Tibial nerve (tissue), 4 donors: Measurements from ENCODE around the gene ABCA7. TPM values are rescaled to one million over a fixed set of nuclear protein-coding genes. Genes with fewer than 3 reads are reported as not detected.

ENCODE experiments used
- DNase-seq, 2 donors: peaks; one replicate each; pipeline ENCODE4 v3.0.0-alpha.2; 2019; ENCODE audit warnings: low spot score in 2 of 2
- H3K27ac ChIP-seq, 4 donors: fragments of 200-600 bp; sonication (generic) in 3 of 4; one replicate each; pipeline ENCODE4 v1.5.1; 2017 to 2019; ENCODE audit warnings: mild to moderate bottlenecking in 1 of 4
- H3K27me3 ChIP-seq, 2 donors: fragments of 200-600 bp; sonication (generic) in 1 of 2; one replicate each; pipeline versions ENCODE4 v1.5.1 to v1.6.0; 2017 to 2019
- H3K36me3 ChIP-seq, 3 donors: fragments of 200-600 bp; sonication (generic); one replicate each; pipeline ENCODE4 v1.5.1; 2018 to 2019
- H3K4me1 ChIP-seq, 4 donors: fragments of 200-600 bp; sonication (generic) in 3 of 4; one replicate each; pipeline ENCODE4 v1.5.1; 2017 to 2019
- H3K4me3 ChIP-seq, 4 donors: fragments of 200-600 bp; sonication (generic) in 3 of 4; one replicate each; pipeline ENCODE4 v1.5.1; 2017 to 2019; ENCODE audit warnings: mild to moderate bottlenecking in 1 of 4, moderate library complexity in 1 of 4
- H3K9me3 ChIP-seq, 4 donors: fragments of 200-600 bp; sonication (generic) in 3 of 4; one replicate each; pipeline ENCODE4 v1.5.1; 2017 to 2019
- EP300 ChIP-seq, 2 donors: sonication (generic); formaldehyde crosslinking; IDR thresholded peaks; one replicate each; pipeline ENCODE4 v1.6.1; 2017; ENCODE audit warnings: antibody characterized with exemption in 2 of 2, mild to moderate bottlenecking in 1 of 2
- POLR2A ChIP-seq, 2 donors: fragments of 450-650 bp; IDR thresholded peaks; one replicate each; pipeline ENCODE4 v1.6.1; 2017; ENCODE audit warnings: antibody characterized with exemption in 2 of 2, mild to moderate bottlenecking in 2 of 2, moderate library complexity in 2 of 2
- WGBS, 2 donors: methylation state at CpG; one replicate each; pipeline ENCODE4 v1.1.5; 2018; 5-methylcytosine and 5-hydroxymethylcytosine counted together
- total RNA-seq, 4 donors: library from RNA; depleted of rRNA; stranded (reverse); fragments of >200 nt; gene quantifications; one replicate each; pipeline ENCODE4 v1.1.0, GENCODE V29; 2016
- TF ChIP-seq, protein P1 (sequence below), 5 experiments: fragments of 200-600 bp in 3 of 5; fragments of 450-650 bp in 2 of 5; sonication (generic) in 3 of 5; IDR thresholded peaks; one replicate each; pipeline ENCODE4 v1.5.1; 2016 to 2019; ENCODE audit warnings: antibody characterized with exemption in 5 of 5, mild to moderate bottlenecking in 3 of 5, moderate library complexity in 2 of 5

The ABCA7 gene
- total RNA-seq, 4 donors from 2014 or later, result 9.6 to 25.8 (median 13.7) TPM

DNA sequence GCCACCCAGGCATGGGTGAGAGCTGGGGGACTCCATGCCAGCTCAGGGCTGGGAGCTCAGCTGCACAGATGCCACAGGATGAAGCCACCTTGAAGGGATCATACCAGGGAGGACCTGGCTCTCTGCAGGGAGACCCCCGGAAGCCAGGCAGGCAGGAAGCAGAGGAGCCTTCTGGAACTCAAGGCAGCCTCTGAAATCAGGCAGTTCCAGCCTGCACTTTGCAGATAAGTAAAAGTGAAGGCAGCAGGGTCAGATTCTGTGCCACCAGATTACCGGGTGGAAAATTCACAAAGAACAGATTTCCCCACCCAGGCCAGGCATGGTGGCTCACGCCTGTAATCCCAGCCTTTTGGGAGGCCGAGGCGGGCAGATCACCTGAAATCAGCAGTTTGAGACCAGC, 21.5 kb upstream of the ABCA7 start:
- peaks cover 0 to 92% (median 61%) of the 10 kb centered on the region in 4 donors for H3K4me1 ChIP-seq
- 78 to 80% methylated on average over 5 of the region's 5 CpGs for WGBS, 2 donors

DNA sequence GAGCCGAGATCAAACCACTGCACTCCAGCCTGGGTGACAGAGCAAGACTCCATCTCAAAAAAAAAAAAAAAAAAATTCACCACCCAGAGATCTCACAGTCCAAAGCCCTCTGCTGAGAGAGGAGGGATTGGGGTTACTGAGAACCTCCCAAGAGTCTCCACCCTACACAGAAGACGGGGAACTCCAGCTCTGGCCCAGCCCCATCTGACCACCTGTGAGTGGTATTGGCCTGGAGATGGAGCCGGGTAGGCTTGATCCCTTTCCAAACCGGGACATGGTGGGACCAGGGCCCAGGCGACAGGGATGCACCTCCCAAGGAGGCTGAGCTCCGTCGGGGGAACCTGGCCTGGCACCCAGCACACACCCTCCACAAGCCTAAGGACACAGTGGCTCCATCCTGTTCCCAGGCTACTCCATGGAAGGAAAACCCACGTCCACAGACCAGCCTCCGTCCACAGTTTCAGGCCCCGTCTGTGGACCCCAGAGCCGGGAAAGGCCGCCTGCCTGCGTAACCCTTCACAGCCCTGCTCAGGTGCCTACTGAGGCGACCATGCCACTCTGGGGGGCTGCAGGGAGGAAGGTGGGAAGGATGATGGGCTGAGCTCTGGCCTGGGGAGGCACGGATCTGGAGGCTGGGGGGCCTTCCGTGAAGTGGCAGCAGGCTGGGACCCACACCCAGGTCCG, 20.8 kb upstream of the ABCA7 start:
- peak overlapping the region in 3 of 4 donors; percentile 69 to 95 (median 84) for H3K4me3 ChIP-seq
- TF ChIP-seq, protein P1, sequence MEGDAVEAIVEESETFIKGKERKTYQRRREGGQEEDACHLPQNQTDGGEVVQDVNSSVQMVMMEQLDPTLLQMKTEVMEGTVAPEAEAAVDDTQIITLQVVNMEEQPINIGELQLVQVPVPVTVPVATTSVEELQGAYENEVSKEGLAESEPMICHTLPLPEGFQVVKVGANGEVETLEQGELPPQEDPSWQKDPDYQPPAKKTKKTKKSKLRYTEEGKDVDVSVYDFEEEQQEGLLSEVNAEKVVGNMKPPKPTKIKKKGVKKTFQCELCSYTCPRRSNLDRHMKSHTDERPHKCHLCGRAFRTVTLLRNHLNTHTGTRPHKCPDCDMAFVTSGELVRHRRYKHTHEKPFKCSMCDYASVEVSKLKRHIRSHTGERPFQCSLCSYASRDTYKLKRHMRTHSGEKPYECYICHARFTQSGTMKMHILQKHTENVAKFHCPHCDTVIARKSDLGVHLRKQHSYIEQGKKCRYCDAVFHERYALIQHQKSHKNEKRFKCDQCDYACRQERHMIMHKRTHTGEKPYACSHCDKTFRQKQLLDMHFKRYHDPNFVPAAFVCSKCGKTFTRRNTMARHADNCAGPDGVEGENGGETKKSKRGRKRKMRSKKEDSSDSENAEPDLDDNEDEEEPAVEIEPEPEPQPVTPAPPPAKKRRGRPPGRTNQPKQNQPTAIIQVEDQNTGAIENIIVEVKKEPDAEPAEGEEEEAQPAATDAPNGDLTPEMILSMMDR (IDR thresholded peaks at IDR 0.05), result no peak
- TF ChIP-seq EP300 (IDR thresholded peaks at IDR 0.05) (no peak), POLR2A (IDR thresholded peaks at IDR 0.05) (no peak)
- peak overlapping the region in 3 of 4 donors; percentile 47 to 96 (median 96) for H3K27ac ChIP-seq
- H3K27me3 ChIP-seq, result no peaks in the 10 kb centered on the region
- DNase-seq, result no peak
- peaks cover 0 to 85% (median 61%) of the 10 kb centered on the region in 4 donors for H3K4me1 ChIP-seq
- WGBS, 2 donors, result 36 to 40% methylated on average over 6 to 17 of the region's 17 CpGs
- peaks cover 0 to 7% (median 0%) of the 10 kb centered on the region in 3 donors for H3K36me3 ChIP-seq
- no peaks in the 10 kb centered on the region for H3K9me3 ChIP-seq

More for the DNA sequence above, 21.5 kb upstream of the ABCA7 start:
- H3K4me3 ChIP-seq, result no peak overlapping the region
- H3K27ac ChIP-seq, result peak overlapping the region in 1 of 4 donors; percentile 79
- H3K36me3 ChIP-seq, result peaks cover 0 to 14% (median 1%) of the 10 kb centered on the region in 3 donors
- no peak for DNase-seq
- no peaks in the 10 kb centered on the region for H3K27me3 ChIP-seq
- TF ChIP-seq POLR2A (IDR thresholded peaks at IDR 0.05) (no peak), EP300 (IDR thresholded peaks at IDR 0.05) (no peak)
- TF ChIP-seq, protein P1 (IDR thresholded peaks at IDR 0.05), result no peak
- no peaks in the 10 kb centered on the region for H3K9me3 ChIP-seq

DNA sequence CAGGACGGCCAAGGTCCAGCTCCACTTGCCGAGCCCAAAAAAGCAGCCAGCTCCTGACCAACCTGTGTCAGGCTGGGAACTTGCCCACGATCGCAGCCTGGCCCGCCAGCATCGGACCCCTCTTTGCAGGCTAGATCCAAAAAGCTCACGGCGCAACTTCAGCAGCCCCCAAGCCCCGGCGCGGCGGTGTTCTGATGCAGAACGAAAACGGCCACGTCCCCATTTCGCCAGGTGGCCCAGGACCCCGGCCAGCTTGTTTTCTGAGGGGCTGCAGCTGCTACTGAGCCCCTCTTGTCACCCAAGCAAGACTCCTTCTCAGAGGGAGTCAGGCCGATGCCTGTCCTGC, 20.3 kb upstream of the ABCA7 start:
- Histone ChIP-seq H3K27ac (peak overlapping the region; percentile 47 to 96 (median 93)), H3K9me3 (no peaks in the 10 kb centered on the region), H3K36me3 (peaks cover 0 to 2% (median 0%) of the 10 kb centered on the region in 3 donors), H3K4me1 (peaks cover 0 to 80% (median 61%) of the 10 kb centered on the region in 4 donors), H3K4me3 (peak overlapping the region; percentile 69 to 98 (median 90)), H3K27me3 (no peaks in the 10 kb centered on the region)
- no peak for DNase-seq
- TF ChIP-seq EP300 (IDR thresholded peaks at IDR 0.05) (no peak), POLR2A (IDR thresholded peaks at IDR 0.05) (no peak)
- TF ChIP-seq, protein P1 (IDR thresholded peaks at IDR 0.05), result no peak
- 69 to 77% methylated on average over 11 to 13 of the region's 18 CpGs for WGBS, 2 donors

DNA sequence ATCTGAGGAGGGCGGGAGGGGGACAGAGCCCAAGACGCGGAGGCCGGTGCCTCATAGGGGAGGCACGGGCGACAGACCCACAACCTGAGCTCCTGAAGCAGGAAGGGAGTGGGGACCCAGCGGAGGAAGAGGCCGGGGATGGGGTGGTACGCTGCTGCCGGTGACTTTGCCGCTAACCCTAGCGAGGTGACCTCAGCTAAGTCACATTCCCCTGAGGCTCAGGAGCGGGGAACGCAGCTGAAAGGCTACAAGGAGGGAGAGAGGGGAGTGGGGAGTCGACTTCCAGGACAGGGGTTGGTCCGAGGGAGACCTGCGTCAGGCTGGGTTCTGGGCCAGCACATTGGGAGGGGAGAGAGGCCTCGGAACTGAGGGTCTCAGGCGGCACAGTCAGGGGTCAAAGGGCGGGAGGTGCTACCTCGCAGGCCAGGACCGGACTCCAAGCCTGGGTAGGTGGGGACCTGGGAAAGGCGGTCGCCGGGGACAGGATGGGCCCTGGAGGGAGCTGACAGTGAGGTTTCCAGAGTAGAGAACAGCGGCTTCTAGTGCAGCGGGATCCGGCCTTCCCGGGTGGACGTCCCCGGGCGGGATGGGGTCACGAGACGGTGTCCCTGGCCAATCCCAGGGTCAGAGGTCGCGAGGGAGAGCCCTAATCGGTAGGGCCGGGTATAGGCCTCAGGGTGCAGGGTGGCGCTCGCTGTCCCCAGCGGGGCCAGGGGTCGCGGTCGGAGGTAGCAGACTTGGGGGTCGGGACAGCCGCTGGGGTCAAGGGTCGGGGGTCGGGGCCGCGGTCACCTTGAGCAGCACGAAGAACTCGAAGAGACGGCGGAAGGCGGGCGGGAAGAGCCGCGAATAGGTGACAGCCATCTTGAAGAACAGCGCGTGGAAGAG, 19.7 kb upstream of the ABCA7 start:
- peak overlapping the region; percentile 90 to 96 (median 94) for H3K27ac ChIP-seq
- H3K4me1 ChIP-seq, result peaks cover 0 to 73% (median 56%) of the 10 kb centered on the region in 4 donors
- TF ChIP-seq EP300 (IDR thresholded peaks at IDR 0.05) (no peak), POLR2A (IDR thresholded peaks at IDR 0.05) (no peak)
- TF ChIP-seq, protein P1 (IDR thresholded peaks at IDR 0.05), result no peak
- 2% methylated on average over 31 to 60 of the region's 60 CpGs for WGBS, 2 donors
- no peaks in the 10 kb centered on the region for H3K9me3 ChIP-seq
- no peak for DNase-seq
- no peaks in the 10 kb centered on the region for H3K36me3 ChIP-seq
- peak overlapping the region; percentile 69 to 98 (median 90) for H3K4me3 ChIP-seq
- H3K27me3 ChIP-seq, result no peaks in the 10 kb centered on the region
